RCC 7860 (cell line): ENCODE results near the gene MTHFSD.

Experiments used
- DNase-seq: peaks from one replicate; pipeline ENCODE4 v3.0.0-alpha.2; 2015; ENCODE audit warnings: low spot score
- FAIRE-seq: peaks from 2 replicates; lab custom pipeline; 2012; peaks lifted over from hg19 to GRCh38; lab: Jason Lieb, UNC

Gene MTHFSD

DNA sequence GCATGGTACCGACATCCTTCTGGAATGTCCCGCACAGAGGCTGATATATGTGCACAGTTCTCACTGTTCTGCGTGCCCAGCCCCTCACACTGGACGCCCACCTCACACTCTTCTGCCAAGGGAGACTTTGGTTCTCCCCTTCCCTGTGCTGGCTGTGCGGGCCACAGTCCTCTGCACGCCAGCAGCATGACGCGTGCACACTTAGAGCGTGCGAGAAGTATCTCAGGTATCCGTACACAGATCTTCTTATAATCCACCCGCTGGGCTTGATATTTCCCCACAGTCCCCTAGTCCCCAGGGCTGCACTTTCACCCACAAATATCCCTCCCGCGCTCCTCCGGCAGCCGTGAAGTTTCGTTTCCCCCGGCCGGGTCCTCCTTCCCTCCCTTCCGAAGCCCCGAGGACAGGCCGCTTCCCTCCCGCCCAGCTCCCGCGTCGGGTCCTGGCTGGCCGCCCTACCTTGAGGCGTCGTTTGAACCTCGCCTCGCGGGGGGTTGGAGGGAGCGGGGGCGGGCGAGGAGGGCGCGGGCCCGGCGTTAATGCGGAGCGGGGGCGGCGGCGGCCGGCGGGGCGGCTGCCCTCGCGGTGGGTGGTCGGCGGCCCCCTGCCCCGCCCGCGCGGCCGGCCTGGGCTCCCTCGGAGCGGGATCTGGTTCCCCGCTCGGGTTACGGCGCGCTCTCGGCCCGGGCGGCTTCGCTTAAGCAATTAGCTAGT is 49.7 kb downstream of the MTHFSD start:
- FAIRE-seq (no peak), DNase-seq (no peak)

DNA sequence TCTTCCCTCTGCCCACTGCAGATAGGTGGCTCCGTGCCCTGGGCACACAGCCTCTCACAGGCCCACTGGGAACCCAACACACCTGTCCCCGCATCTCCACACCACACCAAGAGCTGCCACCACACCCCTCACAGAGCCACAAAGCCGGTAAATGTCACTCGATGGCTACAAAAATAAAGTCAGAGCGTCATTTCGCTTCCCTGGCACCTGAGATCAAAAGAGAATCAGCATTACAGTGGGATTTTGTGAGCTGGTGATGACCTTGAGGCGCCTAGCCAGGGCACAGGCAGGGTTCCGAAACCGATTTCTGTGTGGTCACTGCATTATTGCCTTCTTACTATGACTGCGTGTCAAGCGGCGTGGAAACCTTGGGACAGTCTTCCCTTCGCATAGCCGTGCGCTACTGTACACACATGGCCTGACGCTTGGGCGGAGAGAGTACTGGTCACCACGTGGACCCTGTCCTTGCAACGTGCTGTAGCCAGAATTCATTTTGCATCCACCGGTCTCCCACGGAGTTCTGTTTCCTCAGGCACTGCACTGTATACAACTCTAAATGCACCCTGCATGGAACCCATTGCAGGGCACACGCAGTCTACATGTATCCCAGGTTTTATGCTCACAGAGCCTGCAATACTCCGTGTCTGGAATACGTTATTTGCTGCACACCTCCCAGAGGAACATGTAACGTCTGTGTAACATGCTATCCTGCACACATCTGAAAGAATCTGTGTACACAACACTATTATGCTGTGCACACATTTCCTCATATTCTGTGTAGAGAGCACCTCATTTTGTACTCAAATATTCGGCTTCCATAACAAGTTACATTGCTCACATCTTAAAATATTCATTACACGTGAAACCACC is 50.5 kb downstream of the MTHFSD start:
- DNase-seq (no peak), FAIRE-seq (no peak)

DNA sequence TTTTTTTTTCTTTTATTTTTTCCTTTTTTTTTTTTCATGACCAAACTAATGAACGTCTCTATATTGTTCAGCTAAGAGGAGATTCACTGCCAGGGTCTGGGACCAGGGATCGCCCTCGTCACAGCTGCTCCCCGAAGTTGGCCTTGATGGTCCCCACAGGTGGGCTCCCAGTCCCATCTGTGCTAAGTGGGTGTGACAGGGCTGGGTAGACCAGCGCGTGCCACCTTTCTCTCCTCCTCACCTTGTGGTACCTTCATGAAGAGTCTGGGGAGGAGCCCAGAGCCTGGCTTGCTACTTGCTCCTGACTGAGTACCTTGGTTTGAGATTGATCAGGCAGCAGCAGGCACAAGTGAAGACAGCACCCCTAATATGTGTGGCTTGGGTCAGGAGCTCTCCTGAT is 51.2 kb downstream of the MTHFSD start:
- no peak for FAIRE-seq
- DNase-seq, result no peak

DNA sequence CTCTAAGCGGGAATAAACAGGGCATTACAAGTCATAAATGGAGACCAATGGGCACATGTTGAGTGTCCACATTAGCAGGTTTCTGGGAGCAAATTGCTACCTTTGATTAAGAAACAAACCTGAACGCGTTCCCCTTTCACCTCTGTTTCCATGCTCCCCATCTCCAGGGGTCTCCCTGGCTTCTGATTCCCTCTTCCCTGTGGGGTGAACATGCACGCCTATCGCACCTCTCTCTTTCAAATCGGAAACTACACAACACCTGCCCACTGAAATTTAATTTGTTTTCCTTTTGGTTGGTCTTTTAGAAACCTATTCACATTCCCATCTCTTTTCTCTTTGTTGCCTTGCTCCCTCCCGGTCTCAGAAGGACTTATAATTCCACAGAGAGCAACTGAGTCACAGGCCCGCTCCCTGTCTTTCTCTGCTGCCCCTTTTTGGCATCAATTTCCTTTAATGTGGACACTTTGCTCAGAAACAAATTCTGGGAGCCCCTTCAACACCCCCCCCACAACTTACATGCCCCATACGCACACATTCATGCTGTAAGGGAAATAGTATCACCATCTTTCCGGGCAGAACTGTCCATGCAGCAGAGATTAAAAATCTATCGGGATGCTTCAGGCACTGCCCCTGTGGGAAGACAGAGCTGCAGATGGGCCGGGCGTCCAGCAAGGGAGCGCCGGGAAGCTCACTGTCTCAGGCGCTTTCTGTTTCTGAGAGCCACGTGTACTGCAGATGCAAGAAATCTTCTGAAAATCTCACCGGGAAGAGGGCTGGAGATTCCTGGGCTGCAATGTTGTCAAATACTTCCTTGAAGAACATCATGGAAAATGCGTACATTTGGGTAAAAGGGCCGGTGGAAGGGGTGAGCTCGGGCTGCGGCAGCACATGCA is 51.9 kb downstream of the MTHFSD start:
- FAIRE-seq (no peak), DNase-seq (no peak)

DNA sequence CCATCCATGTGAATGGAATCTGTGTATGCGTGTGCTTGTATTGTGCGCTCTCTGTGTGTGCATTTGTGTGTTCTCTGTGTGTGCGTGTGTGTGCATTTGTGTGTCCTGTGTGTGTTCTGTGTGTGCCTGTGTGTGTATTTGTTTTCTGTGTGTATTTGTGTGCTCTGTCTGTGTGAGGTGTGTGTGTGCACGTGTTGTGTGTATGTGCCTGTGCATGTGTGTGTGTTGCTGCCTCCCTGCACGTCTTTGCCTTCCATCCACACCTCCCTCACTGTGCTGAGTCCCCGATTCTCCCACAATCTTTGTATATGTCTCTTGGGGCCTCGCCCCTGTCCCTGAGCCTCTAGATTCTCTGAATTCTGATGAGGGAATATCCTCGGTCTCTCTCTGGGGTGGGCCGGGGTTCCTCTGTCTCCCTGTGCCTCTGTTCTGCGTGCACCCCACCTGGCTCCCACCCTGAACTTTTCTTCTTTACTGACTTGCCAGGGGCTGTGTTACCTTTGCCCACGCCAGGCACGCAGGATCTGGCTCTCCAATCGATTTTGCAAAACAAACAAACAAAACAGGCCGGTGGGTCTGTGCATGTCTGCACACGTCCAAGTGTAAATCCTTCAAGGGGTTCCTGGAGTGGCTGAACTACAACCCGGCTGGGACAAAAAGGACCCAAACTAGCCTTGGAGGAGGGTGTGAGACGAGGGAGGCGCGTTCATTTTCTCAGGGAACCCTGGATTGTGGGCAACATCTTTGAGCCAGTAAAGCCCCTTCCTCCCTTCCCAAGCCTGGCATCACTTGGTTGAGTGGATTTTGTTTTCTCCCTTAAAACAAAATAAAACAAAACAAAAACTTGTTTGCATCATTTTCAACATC is 52.8 kb downstream of the MTHFSD start:
- FAIRE-seq (no peak), DNase-seq (no peak)

DNA sequence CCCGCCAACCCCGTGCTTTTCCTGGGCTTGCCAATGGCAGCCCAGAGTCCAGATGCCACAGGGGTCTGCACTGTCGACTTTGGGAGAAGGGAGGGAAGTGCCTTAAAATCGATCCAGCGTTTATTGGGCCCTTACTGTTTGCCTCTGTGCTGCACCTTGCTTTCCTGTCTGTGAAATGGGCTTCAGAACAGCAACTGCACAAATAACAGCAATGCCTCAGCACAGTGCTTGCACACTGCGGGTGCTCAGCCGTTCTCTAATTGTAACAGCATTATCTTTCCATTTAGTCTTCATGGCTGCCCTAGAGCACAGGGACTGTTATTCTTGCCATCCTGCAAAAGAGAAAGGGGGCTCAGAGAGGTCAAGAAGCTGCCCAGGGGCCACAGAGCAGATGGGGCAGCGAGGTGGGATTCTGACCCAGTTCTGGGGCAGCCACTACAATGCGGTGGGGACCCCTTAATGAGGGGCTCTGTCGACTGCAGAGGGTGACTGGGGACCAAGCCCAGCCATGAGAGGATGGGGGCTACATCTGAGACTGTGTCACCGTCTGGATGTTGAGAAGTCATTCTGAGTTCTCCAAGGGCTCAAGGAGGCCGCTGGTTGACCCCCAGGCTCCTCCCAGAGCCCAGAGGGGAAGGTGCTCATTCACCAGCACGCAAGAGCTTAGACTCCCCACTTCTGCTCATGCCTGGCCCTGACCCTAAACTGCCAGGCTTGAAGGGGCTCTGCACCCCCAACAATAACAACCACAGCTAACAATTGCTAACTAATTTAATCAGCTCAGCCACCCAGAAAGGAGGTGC is 54.1 kb downstream of the MTHFSD start:
- DNase-seq (no peak), FAIRE-seq (no peak)

DNA sequence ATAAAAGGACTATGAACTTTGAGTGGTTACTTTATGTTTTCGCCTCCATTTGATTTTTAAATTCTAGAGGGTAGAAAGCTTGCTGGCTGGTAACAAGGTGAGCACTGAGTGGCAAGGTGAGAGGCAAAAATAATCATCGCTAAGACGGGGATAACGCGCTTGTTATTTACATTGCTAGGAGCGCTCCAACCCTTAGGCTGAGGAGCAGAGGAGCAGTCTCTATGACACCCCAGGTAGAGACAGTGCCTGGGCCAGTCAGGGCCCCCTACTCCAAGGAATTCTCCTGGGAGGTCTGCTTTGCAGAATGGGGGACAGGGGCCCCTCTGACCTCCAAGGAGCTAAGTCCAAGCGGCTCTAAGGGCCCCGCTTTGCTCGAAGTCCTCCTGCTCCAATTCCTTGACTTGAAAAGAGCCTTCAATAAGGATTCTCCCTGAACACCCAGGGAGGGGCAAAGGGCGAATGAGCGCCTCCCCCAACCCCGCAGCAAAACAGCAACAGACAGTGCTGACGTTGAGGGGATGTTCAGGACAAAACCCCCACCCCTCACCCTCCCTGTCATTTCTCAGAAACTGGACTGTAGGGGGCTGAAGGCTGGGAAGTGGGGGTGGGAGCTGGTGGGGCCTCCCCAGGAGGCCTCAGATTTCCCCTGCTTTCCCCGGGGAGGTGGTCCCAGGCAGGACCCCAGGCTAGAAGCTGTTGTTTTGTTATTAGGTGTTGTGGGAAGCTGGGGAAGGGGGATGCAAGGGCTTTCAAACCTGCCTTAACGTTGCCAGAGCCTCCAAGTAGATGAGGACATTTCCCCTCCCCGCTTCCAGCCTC is 54.9 kb downstream of the MTHFSD start:
- FAIRE-seq, result no peak
- DNase-seq, result no peak

DNA sequence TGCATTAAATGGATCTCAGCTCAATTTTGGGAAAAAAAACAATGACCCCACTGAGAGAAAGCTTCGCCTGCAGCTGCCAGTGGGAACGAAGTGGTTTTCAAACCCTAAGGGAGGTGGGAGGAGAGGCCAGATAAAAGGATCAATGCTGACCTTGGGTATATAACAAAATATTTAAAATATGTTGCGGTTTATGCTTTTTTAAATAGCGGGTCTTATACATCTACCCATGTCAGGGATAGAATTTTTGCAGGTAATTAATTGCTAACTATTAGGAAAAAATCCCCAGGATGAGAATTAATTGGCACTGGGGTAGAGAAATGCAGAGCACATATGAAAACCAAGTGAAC is 55.6 kb downstream of the MTHFSD start:
- FAIRE-seq (no peak), DNase-seq (no peak)

DNA sequence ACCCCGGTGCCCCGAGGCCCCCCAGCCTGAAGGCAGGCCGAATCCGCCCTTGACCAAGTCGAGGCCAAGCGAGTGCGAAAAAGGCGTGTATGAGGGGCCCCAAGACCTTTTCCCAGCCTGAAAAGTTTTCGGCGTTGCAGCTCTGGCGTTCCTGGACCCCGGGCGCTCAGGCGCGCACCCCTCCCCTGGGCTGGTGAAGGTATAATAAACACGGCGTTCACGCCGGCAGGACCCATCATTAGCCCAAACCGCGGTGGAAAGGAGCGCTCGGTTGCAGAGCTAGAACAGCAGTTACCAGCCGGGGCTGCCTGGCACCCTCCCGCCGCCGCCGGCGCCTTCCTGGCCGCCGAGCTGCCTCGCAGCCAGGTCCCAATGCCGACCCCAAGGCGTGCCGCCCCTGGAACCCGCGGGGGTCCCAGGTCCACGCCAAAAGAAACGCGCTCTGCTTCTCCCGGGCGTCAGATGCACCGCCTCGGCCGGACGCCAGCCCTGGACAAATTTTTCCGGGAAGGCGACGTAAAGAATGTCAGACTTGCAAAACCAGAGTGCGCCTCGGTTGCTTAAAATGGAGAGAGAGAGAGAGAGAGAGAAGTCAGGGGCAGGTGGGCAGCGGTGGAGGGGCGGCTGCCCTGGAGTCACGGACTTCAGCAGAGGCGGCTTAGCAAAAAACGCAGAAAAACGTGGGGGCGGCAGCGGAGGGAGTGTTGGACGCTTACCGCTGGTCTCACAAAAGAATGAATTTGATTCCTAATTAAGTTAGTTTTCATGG is 56.2 kb downstream of the MTHFSD start:
- no peak for FAIRE-seq
- no peak for DNase-seq

DNA sequence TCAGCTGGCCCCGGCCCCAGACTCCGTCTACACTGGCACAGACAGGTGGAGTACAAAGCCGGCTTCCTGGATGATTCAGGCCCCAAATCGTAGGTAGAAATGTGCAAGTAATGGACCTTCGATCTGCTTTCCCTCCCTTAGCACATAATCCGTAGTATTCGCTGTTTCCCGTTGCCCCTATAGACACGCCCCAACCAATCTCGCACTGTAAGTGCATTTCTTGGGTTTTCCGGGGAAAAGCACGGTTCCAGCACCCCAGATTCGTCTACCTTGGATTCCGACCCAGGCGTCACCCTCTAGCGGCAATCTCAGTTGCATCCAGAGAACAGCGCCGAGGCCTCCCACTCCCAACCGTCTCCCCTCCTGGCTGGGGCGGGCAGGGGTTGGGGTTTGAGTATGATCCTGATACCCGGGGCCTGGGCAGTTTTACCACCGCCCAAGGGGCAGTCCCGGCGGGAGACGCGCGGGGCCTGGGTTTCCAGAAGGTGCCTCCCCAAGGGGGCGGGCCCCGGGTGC is 56.8 kb downstream of the MTHFSD start:
- FAIRE-seq (no peak), DNase-seq (no peak)

DNA sequence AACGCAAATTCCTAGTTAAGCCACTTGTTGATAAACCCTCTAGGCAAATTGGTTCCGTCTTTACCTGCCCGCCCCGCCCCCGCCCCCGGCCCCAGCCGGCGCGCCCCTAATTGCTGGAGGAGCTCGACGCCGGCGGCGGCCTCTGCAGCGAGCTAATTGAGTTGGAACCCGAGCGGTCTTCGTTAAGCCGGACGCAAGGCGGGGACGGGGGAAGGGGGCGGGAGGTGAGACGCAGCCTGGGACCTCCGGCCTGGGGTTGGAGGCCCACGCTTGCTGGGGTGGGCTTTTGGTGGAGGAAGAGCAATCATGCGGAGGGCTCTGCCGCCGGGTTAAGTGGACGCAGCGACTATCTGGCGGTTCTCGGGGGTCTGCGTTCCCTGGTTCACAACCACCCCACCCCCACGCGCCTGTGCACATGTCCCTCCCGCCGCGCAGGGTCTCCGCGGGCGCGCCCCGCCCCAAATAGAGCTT is 57.4 kb downstream of the MTHFSD start:
- no peak for FAIRE-seq
- no peak for DNase-seq

DNA sequence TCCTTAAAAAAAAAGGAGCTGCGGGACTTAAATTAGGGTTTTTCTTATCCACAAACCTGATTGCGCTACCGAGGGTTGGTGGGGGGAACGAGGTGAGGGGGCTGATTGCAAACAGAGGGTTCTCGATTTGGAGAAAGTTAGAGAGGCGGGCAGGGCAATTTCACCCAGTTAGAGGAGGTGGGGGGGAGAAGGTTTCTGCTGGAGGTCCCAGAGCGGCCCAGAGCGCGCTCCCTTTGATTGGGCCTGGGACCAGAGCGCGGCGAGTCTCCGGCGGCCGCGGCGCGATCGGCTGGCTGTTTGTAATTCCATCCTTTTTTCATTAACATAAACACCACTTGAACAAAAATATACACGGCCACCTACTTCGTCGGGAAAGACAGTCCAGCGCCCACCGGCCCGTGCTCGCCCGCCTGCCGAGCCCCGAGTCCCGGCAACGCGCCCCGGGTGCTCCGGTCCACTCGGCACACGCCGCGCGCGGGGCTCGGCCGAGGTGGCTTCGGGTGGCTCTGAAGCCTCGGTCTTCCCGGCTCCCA is 58.0 kb downstream of the MTHFSD start:
- no peak for FAIRE-seq
- DNase-seq, result no peak

DNA sequence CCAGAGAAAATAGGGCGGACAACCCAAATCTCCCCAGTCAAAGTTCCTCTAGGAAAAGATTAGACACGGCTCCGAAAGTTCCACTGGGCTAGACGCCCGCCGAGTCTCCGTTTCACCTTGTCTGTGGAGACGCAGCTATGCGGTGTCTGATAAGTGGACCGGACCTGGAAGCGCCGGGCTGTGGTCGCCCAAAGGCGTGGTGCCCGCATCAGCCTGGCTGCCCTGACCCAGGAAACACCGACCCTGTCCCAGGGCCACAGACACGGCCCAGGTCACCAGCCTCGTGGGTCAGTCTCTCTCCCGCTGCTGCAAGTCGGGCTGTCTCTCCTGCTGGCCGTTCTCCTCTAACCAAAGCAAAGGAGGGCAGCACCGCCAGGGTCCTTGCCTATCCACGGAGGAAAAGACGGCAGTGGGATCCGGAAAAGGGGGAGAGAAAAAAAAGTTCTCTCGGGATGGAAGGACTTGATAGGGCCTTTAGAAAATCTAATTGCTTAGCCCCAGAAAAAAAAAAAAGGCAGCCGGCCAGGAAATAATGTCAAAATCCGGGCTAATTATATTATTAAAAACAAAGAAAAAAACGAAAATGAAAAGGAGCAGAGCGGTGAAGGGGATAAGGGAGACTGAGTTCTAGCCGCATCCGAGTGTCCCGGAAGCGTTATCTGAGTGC is 58.6 kb downstream of the MTHFSD start:
- DNase-seq (no peak), FAIRE-seq (no peak)

DNA sequence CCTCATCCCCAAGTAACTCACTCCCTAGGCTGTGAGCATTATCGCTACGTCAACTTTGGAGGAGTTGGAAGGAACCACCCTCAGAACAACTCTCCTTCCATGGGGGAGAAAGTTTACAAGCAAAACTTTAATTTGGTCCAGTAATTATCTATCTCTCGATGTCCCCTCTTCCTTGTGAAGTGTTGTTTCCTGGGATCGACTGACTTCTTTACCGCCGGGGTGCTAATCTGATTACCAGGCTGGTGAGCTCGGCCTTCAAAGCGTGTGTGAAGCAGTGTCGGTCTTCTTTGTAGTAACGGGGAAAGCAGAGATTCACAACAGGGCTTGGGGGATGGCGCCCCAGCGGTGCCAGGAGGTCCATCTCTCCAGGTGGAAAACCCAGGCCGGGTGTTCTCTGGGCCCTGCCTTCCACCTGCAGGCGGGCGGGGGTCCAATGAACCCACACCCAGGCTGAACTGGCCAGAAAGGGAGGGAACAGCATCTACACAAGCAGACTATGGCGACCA is 59.2 kb downstream of the MTHFSD start:
- FAIRE-seq (no peak), DNase-seq (no peak)

DNA sequence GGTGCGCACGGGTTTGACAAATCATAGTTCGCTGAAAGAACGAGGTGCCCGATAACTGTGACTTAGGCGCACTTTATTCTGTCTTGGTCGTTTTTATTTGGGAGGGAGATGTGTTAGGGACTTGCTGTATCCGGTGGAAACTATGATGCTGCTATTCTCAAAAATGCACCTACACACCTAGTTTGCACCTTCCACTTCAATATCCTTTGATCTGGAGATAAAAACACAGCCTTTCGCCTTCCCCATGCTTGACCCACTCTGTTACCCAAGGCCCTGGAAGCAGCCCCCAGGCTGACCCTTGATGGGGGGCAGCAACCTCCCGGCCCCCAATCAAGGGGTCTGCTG is 59.7 kb downstream of the MTHFSD start:
- FAIRE-seq (no peak), DNase-seq (no peak)

DNA sequence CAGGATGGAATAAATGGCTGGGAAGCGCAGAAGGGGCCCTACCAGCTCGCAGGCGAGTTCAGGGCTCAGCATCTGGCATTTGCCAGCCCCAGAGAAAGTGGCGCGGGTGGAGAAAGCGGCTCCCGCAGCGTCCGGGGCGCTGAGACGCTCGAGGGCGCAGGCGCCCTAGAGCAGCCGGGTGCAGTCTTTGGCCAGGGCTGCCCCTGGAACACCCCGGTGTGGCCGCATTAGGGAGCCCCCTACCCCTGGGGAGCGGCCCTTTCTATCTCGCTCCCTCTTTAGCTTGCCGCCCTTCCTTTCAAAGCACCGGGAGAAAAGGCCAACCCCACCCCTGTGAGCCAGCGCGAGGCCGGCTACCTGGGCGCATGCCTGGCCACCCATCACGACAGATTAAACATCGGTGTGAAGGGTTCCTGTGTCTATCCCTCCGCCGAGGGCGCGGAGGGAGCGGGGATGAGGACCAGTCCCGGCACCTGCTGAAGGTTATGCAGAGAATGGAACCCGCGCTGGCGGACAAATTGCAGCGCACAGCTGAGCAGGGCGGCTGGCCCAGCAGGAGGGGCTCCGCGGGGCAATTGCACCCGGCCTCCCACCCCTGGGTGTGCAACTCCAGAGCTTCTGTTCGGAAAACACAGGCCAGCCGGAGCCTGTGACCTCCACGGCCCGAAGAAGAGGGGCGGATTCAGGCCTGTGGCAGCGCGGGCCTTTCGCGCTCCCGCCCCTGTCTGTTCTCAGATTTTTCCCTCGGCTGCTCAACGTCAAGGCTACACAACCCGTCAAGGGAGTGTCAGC is 60.3 kb downstream of the MTHFSD start:
- FAIRE-seq (no peak), DNase-seq (no peak)
